HCT116 (cell line): ENCODE data around the gene NEK11. TPM values are rescaled to one million over a fixed set of nuclear protein-coding genes. Genes with fewer than 3 reads are reported as not detected.

Experiments
- ATAC-seq: fragments of 200-7000 bp; cut with Tn5 transposase; 2 replicates; pipeline ENCODE4 v1.9.1; 2020; ENCODE audit warnings: mild to moderate bottlenecking, moderate library complexity
- BruUV-seq: library from RNA; stranded (reverse); fragments of 400-500 nt; replicated peaks from 2 replicates; lab custom pipeline; 2021; lab: Mats Ljungman, UMichigan
- CTCF ChIA-PET: fragments of 300-600 bp; sonication (Branson Sonifier 250); formaldehyde crosslinking; loops from one replicate; lab custom pipeline; 2021; ENCODE audit warnings: antibody characterized with exemption; lab: Charles Lee
- POLR2A ChIA-PET: fragments of 300-600, 350-600 bp; sonication (Branson Sonifier 250); formaldehyde crosslinking; loops from one replicate; lab custom pipeline; 2021; ENCODE audit warnings: antibody characterized with exemption; lab: Charles Lee
- RAD21 ChIA-PET, 2 experiments: fragments of 300-600 bp; sonication (Branson Sonifier 250); formaldehyde crosslinking; loops; one replicate each; lab custom pipeline; 2023; ENCODE audit warnings: low total read pairs in 2 of 2; ENCODE audit not compliant: uncharacterized antibody in 2 of 2, unreplicated experiment in 2 of 2, low non-redundant PET in 1 of 2; lab: Charles Lee
- DNase-seq: peaks from one replicate; pipeline ENCODE4 v3.0.0-alpha.2; 2010; ENCODE audit warnings: low read depth, low spot score
- H2AFZ ChIP-seq: fragments of 200-600 bp; shearing (Covaris generic), sonication (generic); 2 replicates; pipeline ENCODE4 v1.6.1; 2017; ENCODE audit warnings: low read depth, mixed run types, mixed read lengths, antibody characterized with exemption, low read length; ENCODE audit not compliant: poor library complexity, severe bottlenecking
- H3K27ac ChIP-seq: 2 replicates; pipeline ENCODE4 v1.5.1; 2012; ENCODE audit warnings: low read depth, low read length
- H3K27me3 ChIP-seq: fragments of 200-600 bp; sonication (generic); 2 replicates; pipeline ENCODE4 v1.6.1; 2016; ENCODE audit warnings: mixed run types, low read length, mixed read lengths; ENCODE audit not compliant: insufficient read depth
- H3K36me3 ChIP-seq, 2 experiments: fragments of 200-500 bp in 1 of 2; fragments of 200-600 bp in 1 of 2; sonication (Bioruptor generic) in 1 of 2; sonication (generic) in 1 of 2; 2 replicates each; pipeline versions ENCODE4 v1.5.1 to v1.6.1; 2014 to 2016; ENCODE audit warnings: low read length in 2 of 2, inconsistent platforms in 1 of 2, mixed read lengths in 1 of 2, mixed run types in 1 of 2; ENCODE audit not compliant: insufficient read depth in 2 of 2, control insufficient read depth in 1 of 2
- H3K4me1 ChIP-seq, 2 experiments: fragments of 200-600 bp in 1 of 2; sonication (generic) in 1 of 2; 2 replicates each; pipeline versions ENCODE4 v1.5.1 to v1.6.1; 2012 to 2017; ENCODE audit warnings: low read length in 2 of 2, inconsistent platforms in 1 of 2, mild to moderate bottlenecking in 1 of 2, mixed read lengths in 1 of 2, mixed run types in 1 of 2, moderate library complexity in 1 of 2; ENCODE audit not compliant: insufficient read depth in 2 of 2, control insufficient read depth in 1 of 2
- H3K4me2 ChIP-seq: fragments of 200-600 bp; sonication (generic); 2 replicates; pipeline ENCODE4 v1.6.1; 2017; ENCODE audit warnings: mixed run types, low read length, mixed read lengths
- H3K4me3 ChIP-seq, 2 experiments: fragments of 200-600 bp in 1 of 2; sonication (generic) in 1 of 2; replicated peaks in 1 of 2; 2 replicates each; pipeline ENCODE4 v1.5.1; 2011 to 2016; ENCODE audit warnings: low read length in 2 of 2, control low read depth in 1 of 2, low read depth in 1 of 2, mild to moderate bottlenecking in 1 of 2, mixed read lengths in 1 of 2, mixed run types in 1 of 2
- H3K79me2 ChIP-seq: fragments of 200-600 bp; sonication (generic); 2 replicates; pipeline ENCODE4 v1.6.1; 2017; ENCODE audit warnings: mild to moderate bottlenecking, mixed run types, low read length, moderate library complexity, mixed read lengths; ENCODE audit not compliant: insufficient read depth
- H3K9ac ChIP-seq: fragments of 200-600 bp; sonication (generic); 2 replicates; pipeline ENCODE4 v1.6.1; 2016; ENCODE audit warnings: low read length, mixed read lengths
- H3K9me2 ChIP-seq: fragments of 200-600 bp; sonication (generic), shearing (Covaris generic); 2 replicates; pipeline ENCODE4 v1.6.1; 2017; ENCODE audit warnings: mixed run types, mild to moderate bottlenecking, moderate library complexity; ENCODE audit not compliant: insufficient read depth
- H3K9me3 ChIP-seq, 2 experiments: fragments of 200-500 bp in 1 of 2; fragments of 200-600 bp in 1 of 2; sonication (Bioruptor generic) in 1 of 2; sonication (generic) in 1 of 2; 2 replicates each; pipeline ENCODE4 v1.6.1; 2014 to 2017; ENCODE audit warnings: low read length in 2 of 2, mixed read lengths in 2 of 2, inconsistent platforms in 1 of 2, low read depth in 1 of 2, mild to moderate bottlenecking in 1 of 2, mixed run types in 1 of 2, moderate library complexity in 1 of 2; ENCODE audit not compliant: control insufficient read depth in 1 of 2, insufficient read depth in 1 of 2
- H4K20me1 ChIP-seq: fragments of 200-600 bp; sonication (generic), shearing (Covaris generic); 2 replicates; pipeline ENCODE4 v1.6.1; 2017; ENCODE audit warnings: mixed run types, mild to moderate bottlenecking, moderate library complexity; ENCODE audit not compliant: insufficient read depth
- ATF3 ChIP-seq: IDR thresholded peaks from 2 replicates; pipeline ENCODE4 v1.6.1; 2012
- CBX3 ChIP-seq: IDR thresholded peaks from 2 replicates; pipeline ENCODE4 v1.6.1; 2012; ENCODE audit warnings: low read depth
- CEBPB ChIP-seq: IDR thresholded peaks from 2 replicates; pipeline ENCODE4 v1.6.1; 2012; ENCODE audit warnings: low read depth
- CTCF ChIP-seq, 3 experiments: fragments of 200-600 bp in 1 of 3; sonication (generic) in 1 of 3; IDR thresholded peaks in 2 of 3; conservative IDR thresholded peaks in 1 of 3; 2 replicates each; pipeline ENCODE4 v1.5.1; 2012 to 2017; ENCODE audit warnings: low read depth in 2 of 3, low read length in 2 of 3, antibody characterized with exemption in 1 of 3, borderline replicate concordance in 1 of 3, control low read depth in 1 of 3, mild to moderate bottlenecking in 1 of 3, mixed read lengths in 1 of 3, mixed run types in 1 of 3, moderate library complexity in 1 of 3; ENCODE audit not compliant: insufficient read depth in 1 of 3
- EGR1 ChIP-seq: IDR thresholded peaks from 2 replicates; pipeline ENCODE4 v1.6.1; 2012; ENCODE audit warnings: low read depth
- ELF1 ChIP-seq: IDR thresholded peaks from 2 replicates; pipeline ENCODE4 v1.6.1; 2012; ENCODE audit warnings: low read depth, borderline replicate concordance
- FOSL1 ChIP-seq: IDR thresholded peaks from 2 replicates; pipeline ENCODE4 v1.6.1; 2012; ENCODE audit warnings: low read depth
- RAD21 ChIP-seq: IDR thresholded peaks from 2 replicates; pipeline ENCODE4 v1.6.1; 2012; ENCODE audit warnings: low read depth, mild to moderate bottlenecking
- SP1 ChIP-seq: IDR thresholded peaks from 2 replicates; pipeline ENCODE4 v1.6.1; 2012; ENCODE audit warnings: low read depth
- SRF ChIP-seq: IDR thresholded peaks from 2 replicates; pipeline ENCODE4 v1.6.1; 2012; ENCODE audit warnings: low read depth
- TCF7L2 ChIP-seq: IDR thresholded peaks from 2 replicates; pipeline ENCODE4 v1.7.0; 2011; ENCODE audit warnings: borderline replicate concordance, inconsistent platforms; ENCODE audit not compliant: insufficient read depth, insufficient read length; ENCODE audit errors: extremely low read depth
- ZNF274 ChIP-seq: fragments of 200-500 bp; sonication (Bioruptor generic); IDR thresholded peaks from 2 replicates; pipeline ENCODE4 v1.6.1; 2014; ENCODE audit warnings: mild to moderate bottlenecking, low read depth, low read length, inconsistent platforms
- intact Hi-C: fragments of 100-400 bp; cut with micrococcal nuclease; formaldehyde crosslinking; loops from 2 replicates; pipeline ENCODE4 v1.10.0; 2022
- total RNA-seq: library from RNA; stranded (reverse); gene quantifications from one replicate; pipeline ENCODE4 v1.2.1, GENCODE V29; 2021; ENCODE audit not compliant: unreplicated experiment

Gene NEK11
- total RNA-seq, 1 experiment from 2014 or later = 3.1 TPM

DNA sequence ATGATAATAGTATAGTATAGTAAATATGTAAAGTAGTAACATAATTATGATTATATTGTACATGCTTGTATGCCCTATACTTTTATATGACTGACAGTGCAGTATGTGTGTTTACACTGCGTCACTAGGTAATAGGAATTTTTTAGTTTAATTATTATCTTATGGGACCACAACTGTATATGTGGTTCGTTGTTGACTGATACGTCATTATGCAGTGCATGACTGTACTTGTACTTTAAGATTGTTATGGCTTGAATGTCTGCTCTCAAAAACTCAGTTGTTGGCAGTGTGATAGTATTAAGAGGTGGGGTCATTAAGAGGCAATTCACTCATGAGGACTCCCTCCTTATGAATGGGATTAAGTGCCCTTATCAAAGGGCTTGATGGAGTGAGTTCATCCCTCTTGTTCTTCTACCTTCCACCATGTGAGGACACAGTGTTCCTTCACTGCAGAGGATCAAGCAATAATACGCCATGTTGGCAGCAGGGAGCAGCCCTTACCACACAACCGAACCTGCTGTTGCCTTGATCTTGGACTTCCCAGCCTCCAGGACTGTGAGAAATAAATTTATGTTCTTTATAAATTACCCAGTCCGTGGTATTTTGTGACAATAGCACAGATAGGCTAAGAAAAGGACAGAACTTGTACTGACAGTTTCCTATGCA, 152.2 kb downstream of the NEK11 start:
- Histone ChIP-seq H3K4me3 (no peak overlapping the region), H4K20me1 (no peaks in the 10 kb centered on the region), H3K27me3 (no peaks in the 10 kb centered on the region), H3K79me2 (no peaks in the 10 kb centered on the region), H3K4me1 (no peaks in the 10 kb centered on the region), H3K27ac (no peak overlapping the region), H3K36me3 (no peaks in the 10 kb centered on the region), H3K9ac (no peak overlapping the region), H2AFZ (no peak overlapping the region), H3K9me3 (no peaks in the 10 kb centered on the region), H3K4me2 (no peak overlapping the region), H3K9me2 (no peaks in the 10 kb centered on the region)
- intact Hi-C loops = no loop called here
- ATAC-seq (no peak), DNase-seq (no peak)
- no TSS peak for BruUV-seq
- POLR2A ChIA-PET = no interaction called here
- RAD21 ChIA-PET = no interaction called here
- CTCF ChIA-PET = no interaction called here
- no peak for TF ChIP-seq TCF7L2
- TF ChIP-seq CTCF (IDR thresholded peaks at IDR 0.05 in 2 of 3, conservative IDR thresholded peaks at IDR 0.05 in 1 of 3; ENCODE audit: borderline replicate concordance in 1 of 3, insufficient read depth in 1 of 3, low read depth in 2 of 3, low read length in 2 of 3) = no peak
- TF ChIP-seq CBX3 = no peak
- no peak for TF ChIP-seq ZNF274
- no peak for TF ChIP-seq EGR1
- no peak for TF ChIP-seq CEBPB
- TF ChIP-seq FOSL1 = no peak
- TF ChIP-seq ATF3 = no peak
- no peak for TF ChIP-seq ELF1
- TF ChIP-seq SP1 = no peak
- TF ChIP-seq RAD21 = no peak
- no peak for TF ChIP-seq SRF
